ENCODE results near the gene KNDC1. TPM values are rescaled to one million over a fixed set of nuclear protein-coding genes. Genes with fewer than 3 reads are reported as not detected.
A peak's percentile ranks its signal among the peaks of the same experiment; 100 is the strongest.
"Not testable (repeated sequence)": the region's sequence is repeated elsewhere in the genome, so short reads cannot be mapped to it uniquely, and the experiment has no call there.

KNDC1 gene
- total RNA-seq, 2 donors from 2014 or later, result 0.07 TPM; not detected in 1

DNA sequence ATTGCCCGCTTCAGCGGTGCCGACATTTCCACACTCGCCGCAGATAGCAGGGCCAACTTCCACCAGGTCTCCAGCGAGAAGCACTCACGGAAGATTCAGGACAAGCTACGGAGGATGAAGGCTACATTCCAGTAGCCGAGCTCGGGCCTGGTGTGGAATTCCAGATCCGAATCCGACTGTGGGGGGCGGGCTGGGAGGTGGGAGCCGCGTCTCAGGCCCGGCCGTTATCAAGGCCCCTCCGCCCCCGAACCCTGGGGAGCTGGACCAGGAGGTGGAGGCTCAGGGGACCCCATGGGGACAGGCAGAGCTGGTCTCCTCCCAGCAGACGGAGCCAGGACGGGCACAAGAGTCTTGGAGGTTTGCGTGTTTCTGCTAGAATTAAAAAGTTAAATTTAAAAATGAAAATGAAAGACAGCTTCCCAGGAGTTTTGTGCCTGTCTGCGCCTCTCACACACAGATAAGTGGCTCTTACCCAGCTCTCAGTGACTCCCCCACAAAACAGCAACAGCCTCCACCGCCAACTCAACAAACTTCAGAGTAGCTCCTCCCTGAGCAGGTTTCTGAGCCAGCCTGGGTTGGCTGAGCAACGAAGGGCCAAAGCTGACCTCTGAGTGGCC lies 64.8 kb downstream of the KNDC1 start:
- peak overlapping the region in 1 of 2 donors; percentile 89 for H3K27ac Mint-ChIP-seq

DNA sequence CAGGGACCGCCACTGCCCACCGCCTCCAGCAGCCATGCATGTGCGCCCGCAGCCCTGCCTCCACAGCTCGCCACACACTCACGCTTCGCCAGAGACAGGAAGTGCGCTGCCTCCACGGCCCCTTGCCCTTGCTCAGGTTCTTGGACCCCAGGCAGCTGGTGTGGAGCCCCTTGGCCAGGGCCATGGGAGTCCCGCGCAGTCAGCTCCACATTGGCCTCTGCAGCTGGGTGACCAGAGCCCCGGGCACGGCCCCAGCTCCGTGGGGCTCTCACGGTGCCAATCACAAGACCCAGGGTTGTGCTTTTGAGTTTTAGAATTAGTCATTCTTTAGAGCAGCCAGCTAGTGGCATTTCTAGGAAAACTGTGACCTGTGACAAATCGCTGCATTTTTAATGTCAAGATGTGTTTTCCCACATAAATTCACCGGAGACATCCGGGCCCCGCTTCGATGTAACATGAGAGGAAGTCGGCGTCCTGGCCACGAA lies 65.7 kb downstream of the KNDC1 start:
- peak overlapping the region in 1 of 2 donors; percentile 89 for H3K27ac Mint-ChIP-seq
- H3K9me3 Mint-ChIP-seq, result no peaks in the 10 kb centered on the region
- DNase-seq (ENCODE audit: low spot score in 2 of 2), result no peak
- peak; percentile 58 to 88 for ATAC-seq
- H3K36me3 Mint-ChIP-seq, result peaks cover 5 to 8% of the 10 kb centered on the region in 2 donors

More for the DNA sequence above, 64.8 kb downstream of the KNDC1 start:
- H3K9me3 Mint-ChIP-seq, result no peaks in the 10 kb centered on the region
- ATAC-seq (no peak), DNase-seq (ENCODE audit: low spot score in 2 of 2) (no peak)
- H3K36me3 Mint-ChIP-seq, result peaks cover 5 to 8% of the 10 kb centered on the region in 2 donors

DNA sequence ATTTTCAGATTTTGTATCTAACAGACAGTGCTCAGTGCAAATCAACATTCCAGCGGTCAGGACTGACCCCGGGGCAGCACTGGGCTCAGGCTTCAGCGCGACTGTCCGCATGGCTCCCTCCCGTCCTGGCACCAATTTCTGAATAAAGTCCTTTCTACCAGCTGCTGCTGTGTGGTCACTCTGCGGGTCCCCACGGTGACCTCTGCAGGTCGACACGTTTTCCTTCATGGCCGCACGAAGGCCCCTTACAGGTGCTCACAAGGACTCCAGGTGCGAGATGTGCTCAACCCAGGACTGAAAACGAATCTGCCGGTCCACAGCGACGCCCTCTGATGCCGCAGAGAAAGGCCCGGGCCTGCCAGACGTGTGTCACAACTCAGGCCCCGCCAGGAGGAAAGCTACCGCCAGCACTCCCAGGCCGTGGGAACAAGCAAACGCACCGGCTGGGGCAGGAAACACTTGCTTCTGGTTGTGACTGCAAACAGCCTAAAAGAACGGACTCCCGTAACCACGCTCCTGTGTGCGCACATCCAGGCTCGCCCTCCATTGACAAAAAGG lies 66.3 kb downstream of the KNDC1 start:
- DNase-seq (ENCODE audit: low spot score in 2 of 2) (no peak), ATAC-seq (peak; percentile 59 to 70)
- peak overlapping the region in 1 of 2 donors; percentile 89 for H3K27ac Mint-ChIP-seq

DNA sequence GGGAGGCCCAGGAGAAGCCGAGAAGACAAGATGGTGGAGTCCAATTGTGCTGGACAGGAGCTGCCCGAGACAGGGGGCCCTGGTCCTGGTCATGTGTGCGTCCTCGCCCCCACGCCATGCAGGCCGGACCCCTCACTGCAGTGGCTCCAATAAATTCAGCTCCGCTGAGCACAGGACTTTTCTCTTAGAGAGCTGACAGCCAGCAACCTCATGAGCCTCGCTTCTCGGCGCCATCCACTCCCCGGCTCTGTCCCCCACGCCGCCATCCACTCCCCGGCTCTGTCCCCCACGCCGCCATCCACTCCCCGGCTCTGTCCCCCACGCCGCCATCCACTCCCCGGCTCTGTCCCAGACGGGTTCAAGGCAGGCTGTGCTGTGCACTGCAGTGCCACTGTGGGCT lies 67.2 kb downstream of the KNDC1 start:
- Mint-ChIP-seq H3K27ac (no peak overlapping the region), H3K36me3 (peaks cover 5 to 8% of the 10 kb centered on the region in 2 donors), H3K9me3 (no peaks in the 10 kb centered on the region)
- no peak for DNase-seq (ENCODE audit: low spot score in 2 of 2)
- ATAC-seq, result no peak

More for the DNA sequence above, 66.3 kb downstream of the KNDC1 start:
- H3K36me3 Mint-ChIP-seq, result peaks cover 5 to 8% of the 10 kb centered on the region in 2 donors
- H3K9me3 Mint-ChIP-seq, result no peaks in the 10 kb centered on the region

DNA sequence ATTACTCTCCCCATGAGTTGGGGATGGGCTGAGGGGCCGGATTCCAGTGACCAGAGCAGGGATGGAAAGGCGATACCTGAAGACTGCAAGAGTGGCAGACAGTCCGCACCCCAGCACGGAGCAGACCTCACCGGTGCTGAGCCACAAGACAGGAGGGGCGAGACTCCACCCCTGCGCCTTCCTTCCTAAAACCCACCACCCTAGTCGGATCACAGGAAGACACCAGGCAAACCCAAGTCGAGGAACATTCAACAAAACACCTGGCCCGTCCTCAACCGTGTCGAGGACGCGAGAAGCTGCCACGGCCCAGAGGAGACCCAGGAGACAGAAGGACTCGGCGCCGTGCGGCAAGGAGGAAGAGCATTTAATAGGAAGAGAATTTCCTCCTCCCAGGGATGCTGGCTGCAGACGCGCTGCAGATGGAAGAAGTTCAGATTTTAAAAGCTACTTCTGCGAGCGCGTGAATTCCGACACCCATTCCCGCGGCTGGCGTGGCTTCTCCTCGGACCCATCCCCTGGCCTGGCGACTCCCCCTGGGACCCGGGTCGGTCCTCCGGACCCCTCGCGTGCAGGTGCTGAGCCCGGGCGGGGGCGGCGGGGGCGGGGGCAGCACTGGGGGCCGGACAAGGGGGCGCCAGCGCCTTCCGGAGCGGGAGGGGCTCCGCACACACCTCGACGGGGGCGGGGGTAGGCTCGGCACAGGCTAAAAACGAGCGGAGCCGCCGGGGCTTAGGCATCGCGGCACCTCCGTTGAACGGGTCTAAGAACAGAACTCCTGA lies 69.4 kb downstream of the KNDC1 start:
- ATAC-seq, result no peak
- peak overlapping the region in 1 of 2 donors; percentile 22 for H3K27ac Mint-ChIP-seq

DNA sequence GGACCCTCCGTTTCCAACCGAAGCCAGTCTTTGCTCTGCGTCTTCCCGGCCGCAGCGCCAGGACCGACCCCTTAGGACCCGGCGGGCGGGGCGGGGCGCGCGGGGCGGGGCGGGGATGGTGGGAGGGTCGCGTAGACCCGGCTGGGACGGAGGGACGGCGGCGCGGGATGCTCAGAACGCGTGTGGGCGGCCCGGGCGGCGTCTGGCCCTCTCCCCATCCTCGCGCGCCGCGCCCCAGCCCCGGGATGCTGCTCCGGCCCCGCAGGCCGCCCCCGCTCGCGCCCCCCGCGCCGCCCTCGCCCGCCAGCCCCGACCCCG lies 70.0 kb downstream of the KNDC1 start, which contains the start of gene UTF1:
Gene UTF1, plus strand, starts transcription at position 174 of the 318 bp plus-strand sequence. Its CDS starts 72 bp downstream, at position 246.
- DNase-seq (ENCODE audit: low spot score in 2 of 2) (no peak), ATAC-seq (no peak)
- Mint-ChIP-seq H3K27ac (peak within 1 kb of the TSS in 1 of 2 donors; percentile 22), H3K9me3 (no peaks in the 10 kb centered on the region), H3K36me3 (peaks cover 5 to 8% of the 10 kb centered on the region in 2 donors)

More for the DNA sequence above, 69.4 kb downstream of the KNDC1 start:
- DNase-seq (ENCODE audit: low spot score in 2 of 2), result no peak
- Mint-ChIP-seq H3K9me3 (no peaks in the 10 kb centered on the region), H3K36me3 (peaks cover 5 to 8% of the 10 kb centered on the region in 2 donors)

DNA sequence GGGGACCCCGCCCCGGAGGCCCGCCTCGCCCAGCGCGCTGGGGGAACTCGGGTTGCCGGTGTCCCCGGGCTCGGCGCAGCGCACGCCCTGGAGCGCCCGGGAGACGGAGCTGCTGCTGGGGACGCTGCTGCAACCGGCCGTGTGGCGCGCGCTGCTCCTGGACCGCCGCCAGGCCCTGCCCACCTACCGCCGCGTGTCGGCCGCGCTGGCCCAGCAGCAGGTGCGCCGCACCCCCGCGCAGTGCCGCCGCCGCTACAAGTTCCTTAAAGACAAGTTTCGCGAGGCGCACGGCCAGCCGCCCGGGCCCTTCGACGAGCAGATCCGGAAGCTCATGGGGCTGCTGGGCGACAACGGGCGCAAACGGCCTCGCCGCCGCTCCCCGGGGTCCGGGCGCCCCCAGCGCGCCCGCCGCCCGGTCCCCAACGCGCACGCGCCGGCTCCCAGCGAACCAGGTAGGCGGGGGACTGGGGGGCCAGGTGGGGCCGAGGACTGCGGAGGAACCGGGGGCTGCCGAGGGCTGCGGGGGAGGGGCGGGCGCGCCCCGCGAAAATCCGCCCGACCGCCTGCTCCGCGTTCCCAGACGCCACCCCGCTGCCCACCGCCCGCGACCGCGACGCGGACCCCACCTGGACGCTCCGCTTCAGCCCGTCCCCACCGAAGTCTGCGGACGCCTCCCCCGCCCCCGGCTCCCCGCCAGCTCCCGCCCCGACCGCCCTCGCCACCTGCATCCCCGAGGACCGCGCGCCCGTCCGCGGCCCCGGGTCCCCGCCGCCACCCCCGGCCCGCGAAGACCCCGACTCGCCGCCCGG lies 70.6 kb downstream of the KNDC1 start:
- ATAC-seq, result no peak
- no peaks in the 10 kb centered on the region for H3K9me3 Mint-ChIP-seq
- DNase-seq (ENCODE audit: low spot score in 2 of 2), result no peak
- no peak overlapping the region for H3K27ac Mint-ChIP-seq
- H3K36me3 Mint-ChIP-seq, result peaks cover 5 to 8% of the 10 kb centered on the region in 2 donors

DNA sequence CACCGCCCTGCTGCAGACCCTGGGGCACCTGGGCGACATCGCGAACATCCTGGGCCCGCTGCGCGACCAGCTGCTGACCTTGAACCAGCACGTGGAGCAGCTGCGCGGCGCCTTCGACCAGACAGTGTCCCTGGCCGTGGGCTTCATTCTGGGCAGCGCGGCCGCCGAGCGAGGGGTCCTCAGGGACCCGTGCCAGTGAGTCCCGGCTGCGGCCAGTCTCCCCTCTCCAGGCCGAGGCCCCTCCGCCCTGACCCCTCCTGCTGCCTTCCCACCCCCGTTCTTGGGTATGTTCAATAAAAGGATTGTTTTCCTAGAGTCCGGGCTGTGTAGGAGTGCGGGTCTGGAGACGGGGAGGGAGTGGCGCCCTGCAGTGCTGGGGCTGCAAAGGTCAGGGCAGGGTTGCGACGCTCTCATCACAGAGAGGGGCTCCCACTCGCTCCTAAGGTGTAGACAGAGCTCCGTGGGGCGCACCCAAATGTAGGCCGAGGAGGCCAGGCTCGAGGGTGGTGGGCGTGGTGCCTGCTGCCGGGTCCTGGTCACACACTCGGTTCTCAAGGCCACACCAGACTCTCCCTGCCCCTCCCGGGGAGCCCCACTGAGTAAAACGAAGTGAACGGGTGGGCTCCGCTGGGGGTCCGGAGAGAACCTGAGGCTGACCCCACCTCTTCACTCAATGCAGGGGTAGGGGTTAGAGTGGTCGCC lies 71.4 kb downstream of the KNDC1 start:
- Mint-ChIP-seq H3K27ac (no peak overlapping the region), H3K36me3 (peaks cover 5 to 8% of the 10 kb centered on the region in 2 donors), H3K9me3 (no peaks in the 10 kb centered on the region)
- DNase-seq (ENCODE audit: low spot score in 2 of 2) (no peak), ATAC-seq (no peak)

DNA sequence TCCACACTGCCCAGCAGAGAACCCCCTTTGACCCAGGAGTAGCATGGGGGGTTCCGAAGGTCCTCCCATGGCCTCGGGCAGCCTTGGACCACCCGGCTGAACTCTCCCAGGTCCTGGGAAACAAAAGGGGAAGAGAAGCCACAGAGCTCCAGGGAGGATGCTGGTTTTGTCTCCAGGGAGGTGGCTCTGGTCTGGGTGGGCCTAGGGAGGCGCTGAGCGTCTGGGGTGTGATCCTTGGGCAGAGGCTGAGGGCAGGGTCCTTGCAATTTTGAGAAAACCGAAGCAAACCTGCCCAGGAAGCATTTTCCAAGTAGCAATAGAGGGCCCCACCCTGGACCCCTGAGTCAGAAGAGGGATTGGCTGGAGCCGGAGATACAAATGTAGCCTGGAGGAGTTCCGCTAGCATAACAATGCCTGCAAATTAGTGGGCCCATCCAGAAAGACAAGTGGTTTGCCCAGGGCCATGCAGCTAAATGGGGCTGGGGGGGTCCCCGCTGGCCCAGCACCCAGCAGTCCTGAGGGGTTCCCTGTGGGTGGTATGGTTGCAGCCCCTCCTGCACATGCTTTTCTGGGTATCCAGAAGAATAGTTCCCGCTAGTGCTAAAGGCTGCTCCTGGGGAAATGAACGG lies 72.0 kb downstream of the KNDC1 start:
- Mint-ChIP-seq H3K9me3 (no peaks in the 10 kb centered on the region), H3K27ac (no peak overlapping the region), H3K36me3 (peaks cover 5 to 8% of the 10 kb centered on the region in 2 donors)
- ATAC-seq, result no peak
- no peak for DNase-seq (ENCODE audit: low spot score in 2 of 2)

DNA sequence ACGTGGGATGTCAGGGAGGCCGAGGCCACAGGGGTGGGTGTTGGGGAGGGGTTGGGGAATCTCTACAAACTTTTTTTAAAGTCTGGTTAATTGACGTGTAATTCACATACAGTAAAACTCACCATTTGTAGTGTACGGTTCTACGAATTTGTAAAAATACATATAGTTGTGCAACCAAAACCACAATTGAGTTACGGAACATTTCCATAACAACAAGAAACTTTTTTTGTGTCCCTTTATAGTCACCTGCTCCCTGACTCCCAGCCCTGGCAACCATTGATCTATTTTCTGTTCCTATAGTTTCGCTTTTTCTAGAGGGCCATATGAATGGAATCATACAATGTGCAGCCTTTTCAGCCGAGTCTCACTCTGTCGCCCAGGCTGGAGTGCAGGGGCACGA lies 74.8 kb downstream of the KNDC1 start:
- H3K27ac Mint-ChIP-seq; H3K36me3 Mint-ChIP-seq; DNase-seq (ENCODE audit: low spot score in 2 of 2); H3K9me3 Mint-ChIP-seq: not testable (repeated sequence)
- ATAC-seq, result peak; percentile 28 to 48

DNA sequence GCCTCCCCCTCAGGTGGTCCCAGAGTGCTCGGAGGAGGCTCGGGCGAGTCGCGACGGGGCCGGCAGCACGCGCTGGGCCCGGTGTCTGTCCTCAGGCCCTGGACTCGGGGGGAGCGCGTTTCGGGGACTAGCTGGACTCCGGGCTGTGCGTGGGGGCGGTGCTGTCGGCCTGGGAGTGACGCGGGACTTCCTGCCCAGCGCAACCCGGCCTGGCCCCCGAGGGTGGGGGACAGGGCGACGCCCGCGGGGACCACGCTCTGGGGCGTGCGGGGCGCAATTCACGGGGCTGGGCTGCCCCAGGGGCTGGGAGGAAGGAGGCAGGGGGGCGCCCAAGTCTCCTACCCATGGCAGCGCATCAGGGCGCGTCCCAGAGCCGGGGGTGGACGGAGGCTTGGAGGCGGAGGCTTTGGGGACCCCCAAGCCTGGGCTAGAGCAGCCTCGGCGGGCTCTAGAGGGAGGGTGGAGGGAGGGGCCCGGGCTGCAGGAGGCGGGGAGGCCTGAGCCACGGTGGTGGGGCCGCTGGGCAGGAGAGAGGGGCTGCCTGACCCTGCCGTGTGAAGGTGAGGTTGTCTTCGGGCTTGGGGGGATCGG lies 75.3 kb downstream of the KNDC1 start:
- no peak overlapping the region for H3K27ac Mint-ChIP-seq
- no peaks in the 10 kb centered on the region for H3K36me3 Mint-ChIP-seq
- DNase-seq (ENCODE audit: low spot score in 2 of 2) (no peak), ATAC-seq (no peak)
- no peaks in the 10 kb centered on the region for H3K9me3 Mint-ChIP-seq

DNA sequence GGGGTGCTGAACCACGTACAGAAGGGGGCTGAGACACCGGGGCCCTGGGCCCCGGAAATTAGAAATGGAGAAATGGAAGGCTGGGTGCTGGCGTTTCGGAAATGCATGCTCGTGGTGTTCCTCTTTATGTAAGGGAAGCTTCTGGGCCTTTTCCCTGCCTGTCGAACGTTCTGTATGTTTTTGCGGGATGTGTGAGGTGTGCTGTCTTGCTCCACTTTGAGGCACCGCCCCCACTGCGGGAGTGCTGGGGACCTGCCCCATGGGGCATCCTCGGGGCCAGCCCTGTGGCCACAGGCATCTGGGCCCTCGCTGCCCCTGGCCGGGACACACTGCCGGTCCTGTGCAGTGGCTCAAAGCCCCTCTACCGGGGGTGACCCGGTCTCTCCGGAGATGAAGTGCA lies 75.9 kb downstream of the KNDC1 start:
- H3K9me3 Mint-ChIP-seq, result no peaks in the 10 kb centered on the region
- no peaks in the 10 kb centered on the region for H3K36me3 Mint-ChIP-seq

DNA sequence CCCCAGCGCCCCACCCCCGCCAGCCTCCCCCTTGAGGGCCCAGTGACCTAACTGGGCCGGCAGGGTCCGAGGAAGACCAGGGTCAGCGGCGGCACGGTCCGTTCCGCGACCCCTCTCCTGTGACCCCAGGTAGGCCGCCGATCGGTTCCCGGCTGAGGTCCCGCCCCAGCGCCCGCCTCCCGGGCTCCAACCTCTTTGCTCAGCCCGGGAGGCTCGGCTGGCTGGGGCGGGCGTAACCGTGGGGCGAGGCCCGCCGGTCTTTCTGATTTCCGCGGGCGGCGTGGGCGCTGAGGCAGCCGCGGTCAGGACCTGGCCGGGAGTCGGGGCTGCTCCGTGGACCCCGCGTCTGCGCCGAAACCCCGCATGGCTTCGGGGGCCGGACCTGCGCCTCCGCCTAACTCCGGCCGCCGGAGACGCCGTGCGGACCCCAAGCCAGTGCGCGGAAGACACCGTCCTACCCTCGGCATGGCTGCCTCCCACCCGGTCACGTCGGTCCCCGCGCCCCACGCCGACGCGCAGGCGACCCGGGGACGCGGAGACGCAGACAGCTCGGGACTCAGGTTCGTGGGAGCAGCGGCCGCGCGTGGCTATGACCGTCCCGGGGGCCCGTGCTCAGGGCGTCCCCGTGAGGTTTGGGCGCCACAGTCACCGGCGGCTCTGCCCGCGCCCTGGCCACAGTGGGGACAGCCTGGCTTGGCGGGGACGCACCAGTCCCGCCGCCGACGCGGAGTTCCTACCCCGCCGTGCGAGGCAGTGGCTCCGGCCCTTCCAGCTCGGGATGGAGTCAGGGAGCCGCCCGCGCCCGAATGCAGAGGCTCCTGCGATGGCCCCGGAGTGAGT lies 76.6 kb downstream of the KNDC1 start:
- no peaks in the 10 kb centered on the region for H3K36me3 Mint-ChIP-seq
- H3K9me3 Mint-ChIP-seq, result no peaks in the 10 kb centered on the region
- H3K27ac Mint-ChIP-seq, result no peak overlapping the region
- ATAC-seq, result peak in 1 of 2 donors; percentile 25
- no peak for DNase-seq (ENCODE audit: low spot score in 2 of 2)

More for the DNA sequence above, 75.9 kb downstream of the KNDC1 start:
- H3K27ac Mint-ChIP-seq, result no peak overlapping the region
- DNase-seq (ENCODE audit: low spot score in 2 of 2), result no peak
- no peak for ATAC-seq

DNA sequence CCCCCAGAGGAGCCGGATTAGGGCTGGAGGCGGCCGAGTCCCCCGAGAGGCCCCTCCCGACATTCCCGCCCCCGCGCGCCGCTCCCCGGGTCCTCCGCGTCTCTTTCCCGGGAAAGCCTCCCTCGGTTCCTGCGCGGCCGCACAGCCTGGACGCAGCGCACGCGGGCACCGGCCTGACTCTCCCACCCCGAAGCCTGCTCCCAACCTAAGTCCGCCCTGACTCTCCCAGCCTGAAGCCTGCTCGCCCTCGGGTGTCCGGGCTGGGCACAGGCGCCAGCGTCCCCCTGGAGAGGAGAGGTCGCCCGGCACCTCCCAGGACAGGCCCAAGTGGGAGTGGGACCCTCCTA lies 77.2 kb downstream of the KNDC1 start:
- no peaks in the 10 kb centered on the region for H3K9me3 Mint-ChIP-seq
- H3K36me3 Mint-ChIP-seq, result no peaks in the 10 kb centered on the region
- no peak overlapping the region for H3K27ac Mint-ChIP-seq
- DNase-seq (ENCODE audit: low spot score in 2 of 2) (no peak), ATAC-seq (no peak)

All from activated naive CD4-positive, alpha-beta T cell treated with anti-CD3 and anti-CD28 coated beads, Interleukin-2, amount 50 U/mL, for 72 hours (primary cell).